Epidermal melanocyte (primary cell): ENCODE data around the gene ARHGAP18.

Experiments used
- DNase-seq: peaks from one replicate; pipeline ENCODE4 v3.0.0; 2011; ENCODE audit warnings: low spot score; ENCODE audit not compliant: insufficient read length

Gene ARHGAP18

DNA sequence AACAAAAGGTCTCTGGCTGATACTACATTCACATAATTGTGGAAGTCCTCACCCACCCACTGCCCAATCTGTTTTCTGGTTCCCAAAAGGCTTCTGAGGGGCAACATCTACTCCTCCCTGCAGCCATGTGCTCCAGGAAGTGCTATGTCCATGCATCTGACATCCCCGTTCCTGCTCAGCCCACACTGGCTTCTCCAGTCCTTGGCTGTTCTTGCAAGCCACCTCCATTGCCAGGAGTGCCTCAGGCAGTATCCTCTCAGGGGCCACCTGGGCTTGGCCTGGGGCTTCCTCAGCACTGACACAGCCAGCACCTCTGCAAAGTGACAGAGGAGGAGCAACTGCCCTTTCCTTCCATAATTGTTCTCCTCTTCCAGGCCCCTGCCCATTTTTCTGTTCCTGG is 18.3 kb downstream of the ARHGAP18 start:
- no peak for DNase-seq

DNA sequence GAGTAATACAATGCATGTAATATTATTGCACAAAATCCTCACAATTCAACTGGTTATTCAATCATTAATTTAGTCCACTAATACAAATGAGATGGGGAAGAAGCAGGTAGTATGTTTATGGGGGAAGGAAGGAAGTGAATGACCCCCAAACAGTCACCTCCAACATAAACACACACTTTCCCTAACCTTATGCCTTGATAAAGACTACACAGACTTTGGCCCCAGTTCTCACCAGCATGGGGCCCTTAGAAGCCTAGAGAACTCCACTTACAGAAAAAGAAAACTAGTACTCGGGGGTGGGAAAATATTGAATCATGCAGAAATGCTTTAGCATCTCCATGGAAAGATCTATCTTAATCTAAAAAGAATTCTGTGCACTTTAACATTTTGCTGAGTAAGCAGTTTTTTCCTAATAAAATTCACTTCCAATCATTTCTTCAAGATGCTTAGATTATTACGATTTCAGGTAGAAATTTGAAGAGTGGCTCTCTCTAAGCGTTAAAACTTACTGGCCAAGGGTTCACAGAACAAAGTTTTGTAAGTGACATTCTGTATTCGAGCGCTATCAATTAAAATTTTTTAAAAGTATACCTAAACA is 18.8 kb downstream of the ARHGAP18 start:
- DNase-seq: no peak

DNA sequence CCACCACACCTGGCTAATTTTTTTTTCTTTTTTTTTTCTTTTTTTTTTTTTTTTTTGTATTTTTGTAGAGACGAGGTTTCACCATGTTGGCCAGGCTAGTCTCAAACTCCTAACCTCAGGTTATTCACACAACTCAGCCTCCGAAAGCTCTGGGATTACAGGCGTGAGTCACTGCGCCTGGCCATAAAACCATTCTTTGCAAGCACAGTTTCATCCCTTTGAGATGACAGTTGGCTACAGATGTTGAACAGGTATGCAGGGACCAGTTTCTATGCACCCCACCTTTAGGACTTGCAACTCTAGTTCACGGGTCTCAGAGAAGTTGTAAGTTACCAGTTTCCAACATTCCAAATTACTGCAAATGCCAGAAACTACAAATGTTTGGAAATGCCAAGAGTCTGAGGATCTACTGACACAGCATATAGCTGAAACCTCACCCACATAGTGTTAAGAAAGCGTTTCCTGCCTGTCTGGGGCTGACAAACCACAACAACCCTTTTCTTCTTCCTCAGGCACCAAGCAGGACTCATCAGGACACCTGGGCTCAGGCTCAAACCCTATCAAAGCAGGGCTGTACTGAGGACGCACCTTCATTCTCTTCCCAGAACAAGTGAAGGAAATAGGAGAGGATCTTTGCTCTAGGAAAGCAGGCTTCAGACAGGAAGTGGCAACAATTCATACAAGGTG is 22.9 kb downstream of the ARHGAP18 start:
- DNase-seq: no peak

DNA sequence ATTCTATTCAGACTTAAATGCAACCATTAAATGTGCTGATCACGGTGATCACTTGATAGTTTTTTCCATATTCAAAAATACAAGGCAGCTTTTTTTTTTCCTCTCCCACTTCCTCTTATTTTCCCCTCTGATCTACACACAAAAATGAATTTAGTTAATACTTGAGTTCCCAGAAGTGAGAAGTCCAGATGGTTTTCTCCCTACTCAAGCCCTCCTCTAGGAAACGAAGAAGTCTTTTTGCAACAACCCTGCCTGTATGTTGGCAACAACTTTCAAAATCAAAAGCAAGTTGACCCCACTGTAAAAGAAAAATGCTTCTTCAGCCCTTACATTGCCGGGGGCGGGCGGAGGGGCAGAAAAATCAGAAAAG is 24.3 kb downstream of the ARHGAP18 start:
- no peak for DNase-seq

DNA sequence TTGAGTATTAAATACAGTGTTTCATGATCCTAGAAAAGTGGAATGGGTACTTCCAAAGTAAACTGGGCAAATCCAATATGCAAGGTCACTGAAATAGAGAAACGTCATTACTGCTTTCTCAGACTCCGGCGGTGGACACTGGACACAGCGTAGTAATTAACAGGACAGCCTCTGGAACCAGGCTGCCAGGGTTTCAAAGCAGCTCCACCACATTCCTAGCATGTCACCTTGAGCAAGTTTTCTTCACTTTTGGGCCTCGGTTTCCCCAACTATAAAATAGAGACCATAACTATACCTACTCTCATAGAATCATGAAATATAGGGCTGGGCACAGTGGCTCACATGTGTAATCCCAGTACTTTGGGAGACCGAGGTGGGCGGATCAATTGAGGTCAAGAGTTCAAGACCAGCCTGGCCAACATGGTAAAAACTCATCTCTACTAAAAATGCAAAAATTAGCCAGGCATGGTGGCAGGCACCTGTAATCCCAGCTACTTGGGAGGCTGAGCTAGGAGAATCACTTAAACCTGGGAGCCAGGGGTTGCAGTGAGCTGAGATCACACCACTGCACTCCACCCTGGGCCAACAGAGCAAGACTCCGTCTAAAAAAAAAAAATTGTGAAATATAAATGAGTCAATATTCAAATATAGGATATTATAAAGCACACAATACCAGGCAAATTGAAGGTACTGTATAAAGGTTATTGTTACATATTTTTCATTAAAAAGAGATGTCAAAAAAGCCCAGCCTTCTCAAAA is 24.9 kb downstream of the ARHGAP18 start:
- no peak for DNase-seq

DNA sequence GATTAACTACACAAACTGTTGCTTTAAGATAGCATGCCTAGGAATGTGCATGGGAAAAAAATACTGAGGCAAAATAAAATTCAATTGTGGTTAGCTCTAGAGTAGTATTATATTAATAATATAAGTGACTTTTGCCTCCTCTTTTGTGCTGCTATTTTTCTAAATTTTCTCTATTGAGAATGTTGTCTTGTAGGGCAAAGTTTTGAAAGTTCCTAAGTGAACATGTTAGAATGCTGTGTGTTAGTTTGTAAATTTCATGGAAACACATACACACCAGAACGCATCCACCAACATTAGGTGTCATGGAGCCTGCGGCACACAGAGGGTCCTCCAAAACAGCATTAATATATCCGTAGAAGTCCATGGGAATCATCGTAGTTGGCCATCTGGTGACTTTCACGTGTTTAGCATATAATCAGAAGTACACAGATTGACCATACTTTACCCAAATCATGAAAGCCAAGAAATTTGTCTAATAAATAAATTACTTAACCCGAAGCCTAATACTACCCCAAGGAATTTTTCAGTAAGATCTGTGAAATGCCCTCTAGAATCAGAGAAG is 25.6 kb downstream of the ARHGAP18 start:
- no peak for DNase-seq

DNA sequence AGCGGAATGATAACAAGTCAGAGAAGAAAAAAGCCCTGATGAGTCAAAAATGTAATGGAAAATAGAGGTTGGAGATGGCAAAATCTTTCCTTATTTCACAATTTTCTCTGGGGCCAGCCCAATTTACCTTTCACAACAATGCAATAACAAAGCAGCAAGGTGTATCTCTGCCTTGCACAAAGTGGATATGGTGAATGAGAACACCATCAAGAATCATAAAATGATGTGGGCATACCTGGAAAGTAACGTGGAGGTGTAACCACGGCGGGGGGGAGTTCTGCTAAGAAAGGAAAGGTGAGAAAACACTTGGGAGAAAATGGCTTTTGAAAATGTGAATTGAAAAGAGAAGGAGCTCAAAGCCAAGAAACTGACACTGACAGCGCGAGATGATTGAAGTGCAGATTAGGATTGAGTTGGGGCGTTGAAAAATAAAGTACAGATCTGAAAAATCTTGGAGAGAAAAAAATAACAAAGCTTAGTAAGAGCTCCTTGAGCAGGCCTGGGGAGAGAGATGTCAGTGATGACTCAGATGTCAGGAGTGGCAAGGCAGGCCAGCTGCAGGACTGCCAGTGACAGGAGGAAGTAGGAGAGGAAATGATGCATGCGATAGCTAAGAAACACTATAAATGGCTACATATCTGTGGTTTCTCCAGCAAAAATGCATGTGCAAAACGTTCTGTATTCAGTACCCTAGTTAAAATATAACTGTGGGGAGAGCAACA is 26.2 kb downstream of the ARHGAP18 start:
- DNase-seq: peak; percentile 67

GRCh38 chr6:129681913-129682205 is 28.1 kb downstream of the ARHGAP18 start:
- DNase-seq: no peak

GRCh38 chr6:129680633-129681032 is 29.3 kb downstream of the ARHGAP18 start:
- no peak for DNase-seq

- DNase-seq: no peak
These were observed 30.2 kb downstream of the ARHGAP18 start for GRCh38 chr6:129679758-129680157.

GRCh38 chr6:129679275-129679674 is 30.7 kb downstream of the ARHGAP18 start:
- DNase-seq: no peak

- no peak for DNase-seq
These were observed 31.5 kb downstream of the ARHGAP18 start for GRCh38 chr6:129678463-129678862.

DNA sequence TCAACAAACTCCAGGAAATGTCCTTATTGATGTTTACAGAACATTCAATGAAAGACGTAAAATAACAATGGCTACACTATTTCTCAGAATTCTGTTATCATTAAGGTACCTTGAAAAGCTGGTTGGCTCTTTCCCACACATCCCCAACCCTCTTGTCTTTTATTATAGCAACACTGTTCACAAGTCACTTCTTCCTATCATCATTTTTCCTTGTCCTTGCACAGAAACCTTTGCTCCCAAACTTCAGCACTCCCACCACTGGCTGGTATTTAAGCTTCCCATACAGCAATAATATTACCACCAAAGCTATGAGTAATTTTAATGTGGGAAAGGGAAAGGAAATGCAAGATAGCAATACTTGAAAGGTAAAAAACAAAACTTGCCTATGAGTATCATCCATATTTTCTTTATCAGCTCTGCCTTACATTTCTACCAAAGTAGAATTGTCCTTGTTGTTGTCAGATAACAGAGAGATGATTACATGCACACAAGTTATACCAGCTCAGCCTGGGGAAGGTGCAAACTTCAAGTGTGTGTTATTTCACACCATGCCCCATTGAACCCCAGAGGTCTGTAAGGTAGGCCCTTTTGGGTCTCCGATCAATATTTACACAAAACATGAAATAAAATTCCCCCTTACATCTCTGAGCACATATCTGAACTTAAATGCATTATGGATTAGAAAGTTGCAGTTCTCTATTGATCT is 32.2 kb downstream of the ARHGAP18 start:
- DNase-seq: no peak

DNA sequence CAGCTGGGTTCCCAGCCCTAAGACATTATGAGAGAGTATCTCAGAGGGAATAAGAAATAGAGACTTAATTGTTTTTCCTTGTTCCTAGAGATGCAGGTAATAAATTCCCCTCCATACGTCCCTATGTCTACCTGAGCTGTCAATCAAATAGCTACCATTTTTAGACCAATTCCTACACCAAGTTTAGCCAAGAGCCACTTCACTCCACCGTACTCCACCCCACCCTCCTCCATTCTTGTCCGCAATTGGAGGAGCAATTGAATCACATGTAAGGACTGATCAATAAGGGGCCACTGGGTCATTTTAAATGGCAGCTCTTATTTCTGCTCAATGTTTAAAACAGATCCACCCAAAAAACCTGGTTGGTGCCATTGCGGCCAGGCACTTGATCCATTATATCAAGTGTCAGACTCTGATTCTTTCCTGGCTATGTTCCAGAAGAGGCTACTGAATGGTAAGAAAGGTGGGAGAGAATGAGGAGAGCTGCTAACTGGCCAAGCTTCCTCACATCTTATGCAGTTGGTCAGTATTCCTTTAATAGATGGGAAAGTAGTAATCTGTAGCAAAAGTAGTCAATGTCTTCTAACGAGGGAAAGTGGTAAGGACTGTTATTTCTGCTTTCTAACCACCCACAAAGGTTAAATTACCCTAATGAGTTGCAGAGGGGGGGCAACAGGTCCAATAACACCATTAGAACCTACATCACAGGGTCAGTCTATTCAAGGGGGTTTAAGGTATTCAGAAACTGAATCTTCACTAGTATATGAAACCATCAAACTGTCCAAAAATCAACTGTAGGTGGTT is 34.1 kb downstream of the ARHGAP18 start:
- no peak for DNase-seq

GRCh38 chr6:129673748-129674147 is 36.2 kb downstream of the ARHGAP18 start:
- DNase-seq: no peak

DNA sequence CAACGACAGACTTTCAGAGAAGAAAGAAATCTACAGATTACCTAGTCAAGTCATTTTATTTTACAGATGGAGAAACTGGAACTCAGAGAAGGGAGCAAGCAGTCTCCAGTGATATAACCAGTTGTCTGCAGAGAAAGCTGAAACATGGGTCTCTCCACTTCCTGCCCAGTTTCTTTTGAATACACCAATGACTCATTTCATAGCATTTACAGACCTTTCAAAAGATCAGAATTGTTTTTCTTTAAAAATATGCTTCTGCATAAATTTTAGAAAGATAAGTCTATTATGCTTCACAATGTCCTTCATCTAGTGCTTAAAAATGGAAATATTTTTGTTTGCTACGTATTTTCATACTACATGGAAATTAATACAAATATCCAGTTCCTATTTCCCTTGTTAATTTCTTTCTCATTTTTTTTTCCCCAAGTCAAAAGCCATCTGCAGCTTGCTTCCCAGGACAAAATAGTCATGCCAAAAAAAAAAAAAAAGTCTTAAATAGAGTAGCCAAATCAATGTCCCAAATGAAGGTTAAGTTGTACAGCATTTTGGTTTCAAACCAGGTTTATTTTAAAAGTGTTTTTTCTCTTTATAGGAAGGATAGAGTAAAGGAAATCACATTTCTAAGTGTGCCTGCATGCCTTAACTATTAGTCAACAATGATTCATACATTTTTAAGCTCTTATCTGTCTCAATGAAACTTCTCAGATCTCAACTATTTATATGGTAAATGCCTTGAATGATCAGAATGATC is 36.9 kb downstream of the ARHGAP18 start:
- no peak for DNase-seq

- no peak for DNase-seq
These were observed 37.7 kb downstream of the ARHGAP18 start for GRCh38 chr6:129672341-129672682.

GRCh38 chr6:129671442-129672340 is 38.3 kb downstream of the ARHGAP18 start:
- no peak for DNase-seq

DNA sequence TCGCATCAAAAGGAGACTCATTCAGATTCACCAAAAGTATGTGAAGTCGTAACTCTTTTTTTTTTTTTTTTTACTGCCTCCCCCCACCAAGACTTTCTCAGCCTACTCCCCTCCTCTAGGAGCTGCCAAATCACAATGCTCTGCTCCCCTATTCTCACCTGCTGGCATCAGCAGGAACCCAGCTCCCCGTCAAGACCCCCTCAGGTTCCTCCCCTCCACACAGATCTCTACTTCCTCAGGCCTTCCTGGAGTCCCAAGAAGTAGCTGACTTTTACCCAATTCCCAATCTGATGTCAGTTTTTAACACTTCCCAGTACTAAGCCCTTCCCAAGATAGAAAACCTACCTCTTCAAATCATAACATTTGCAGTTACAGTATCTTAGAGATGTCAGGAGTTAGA is 39.3 kb downstream of the ARHGAP18 start:
- no peak for DNase-seq
